HCT116 (cell line): Measurements from ENCODE around the gene AKAP5. TPM values are rescaled to one million over a fixed set of nuclear protein-coding genes. Genes with fewer than 3 reads are reported as not detected.

Experiments
- ATAC-seq: fragments of 200-7000 bp; cut with Tn5 transposase; 2 replicates; pipeline ENCODE4 v1.9.1; 2020; ENCODE audit warnings: mild to moderate bottlenecking, moderate library complexity
- BruUV-seq: library from RNA; stranded (reverse); fragments of 400-500 nt; replicated peaks from 2 replicates; lab custom pipeline; 2021; lab: Mats Ljungman, UMichigan
- CTCF ChIA-PET: fragments of 300-600 bp; sonication (Branson Sonifier 250); formaldehyde crosslinking; loops from one replicate; lab custom pipeline; 2021; ENCODE audit warnings: antibody characterized with exemption; lab: Charles Lee
- POLR2A ChIA-PET: fragments of 300-600, 350-600 bp; sonication (Branson Sonifier 250); formaldehyde crosslinking; loops from one replicate; lab custom pipeline; 2021; ENCODE audit warnings: antibody characterized with exemption; lab: Charles Lee
- RAD21 ChIA-PET, 2 experiments: fragments of 300-600 bp; sonication (Branson Sonifier 250); formaldehyde crosslinking; loops; one replicate each; lab custom pipeline; 2023; ENCODE audit warnings: low total read pairs in 2 of 2; ENCODE audit not compliant: uncharacterized antibody in 2 of 2, unreplicated experiment in 2 of 2, low non-redundant PET in 1 of 2; lab: Charles Lee
- DNase-seq: peaks from one replicate; pipeline ENCODE4 v3.0.0-alpha.2; 2010; ENCODE audit warnings: low read depth, low spot score
- H2AFZ ChIP-seq: fragments of 200-600 bp; shearing (Covaris generic), sonication (generic); 2 replicates; pipeline ENCODE4 v1.6.1; 2017; ENCODE audit warnings: low read depth, mixed run types, mixed read lengths, antibody characterized with exemption, low read length; ENCODE audit not compliant: poor library complexity, severe bottlenecking
- H3K27ac ChIP-seq: 2 replicates; pipeline ENCODE4 v1.5.1; 2012; ENCODE audit warnings: low read depth, low read length
- H3K27me3 ChIP-seq: fragments of 200-600 bp; sonication (generic); 2 replicates; pipeline ENCODE4 v1.6.1; 2016; ENCODE audit warnings: mixed run types, low read length, mixed read lengths; ENCODE audit not compliant: insufficient read depth
- H3K36me3 ChIP-seq, 2 experiments: fragments of 200-500 bp in 1 of 2; fragments of 200-600 bp in 1 of 2; sonication (Bioruptor generic) in 1 of 2; sonication (generic) in 1 of 2; 2 replicates each; pipeline versions ENCODE4 v1.5.1 to v1.6.1; 2014 to 2016; ENCODE audit warnings: low read length in 2 of 2, inconsistent platforms in 1 of 2, mixed read lengths in 1 of 2, mixed run types in 1 of 2; ENCODE audit not compliant: insufficient read depth in 2 of 2, control insufficient read depth in 1 of 2
- H3K4me1 ChIP-seq, 2 experiments: fragments of 200-600 bp in 1 of 2; sonication (generic) in 1 of 2; 2 replicates each; pipeline versions ENCODE4 v1.5.1 to v1.6.1; 2012 to 2017; ENCODE audit warnings: low read length in 2 of 2, inconsistent platforms in 1 of 2, mild to moderate bottlenecking in 1 of 2, mixed read lengths in 1 of 2, mixed run types in 1 of 2, moderate library complexity in 1 of 2; ENCODE audit not compliant: insufficient read depth in 2 of 2, control insufficient read depth in 1 of 2
- H3K4me2 ChIP-seq: fragments of 200-600 bp; sonication (generic); 2 replicates; pipeline ENCODE4 v1.6.1; 2017; ENCODE audit warnings: mixed run types, low read length, mixed read lengths
- H3K4me3 ChIP-seq, 2 experiments: fragments of 200-600 bp in 1 of 2; sonication (generic) in 1 of 2; replicated peaks in 1 of 2; 2 replicates each; pipeline ENCODE4 v1.5.1; 2011 to 2016; ENCODE audit warnings: low read length in 2 of 2, control low read depth in 1 of 2, low read depth in 1 of 2, mild to moderate bottlenecking in 1 of 2, mixed read lengths in 1 of 2, mixed run types in 1 of 2
- H3K79me2 ChIP-seq: fragments of 200-600 bp; sonication (generic); 2 replicates; pipeline ENCODE4 v1.6.1; 2017; ENCODE audit warnings: mild to moderate bottlenecking, mixed run types, low read length, moderate library complexity, mixed read lengths; ENCODE audit not compliant: insufficient read depth
- H3K9ac ChIP-seq: fragments of 200-600 bp; sonication (generic); 2 replicates; pipeline ENCODE4 v1.6.1; 2016; ENCODE audit warnings: low read length, mixed read lengths
- H3K9me2 ChIP-seq: fragments of 200-600 bp; sonication (generic), shearing (Covaris generic); 2 replicates; pipeline ENCODE4 v1.6.1; 2017; ENCODE audit warnings: mixed run types, mild to moderate bottlenecking, moderate library complexity; ENCODE audit not compliant: insufficient read depth
- H3K9me3 ChIP-seq, 2 experiments: fragments of 200-500 bp in 1 of 2; fragments of 200-600 bp in 1 of 2; sonication (Bioruptor generic) in 1 of 2; sonication (generic) in 1 of 2; 2 replicates each; pipeline ENCODE4 v1.6.1; 2014 to 2017; ENCODE audit warnings: low read length in 2 of 2, mixed read lengths in 2 of 2, inconsistent platforms in 1 of 2, low read depth in 1 of 2, mild to moderate bottlenecking in 1 of 2, mixed run types in 1 of 2, moderate library complexity in 1 of 2; ENCODE audit not compliant: control insufficient read depth in 1 of 2, insufficient read depth in 1 of 2
- H4K20me1 ChIP-seq: fragments of 200-600 bp; sonication (generic), shearing (Covaris generic); 2 replicates; pipeline ENCODE4 v1.6.1; 2017; ENCODE audit warnings: mixed run types, mild to moderate bottlenecking, moderate library complexity; ENCODE audit not compliant: insufficient read depth
- CEBPB ChIP-seq: IDR thresholded peaks from 2 replicates; pipeline ENCODE4 v1.6.1; 2012; ENCODE audit warnings: low read depth
- CTCF ChIP-seq, 3 experiments: fragments of 200-600 bp in 1 of 3; sonication (generic) in 1 of 3; IDR thresholded peaks in 2 of 3; conservative IDR thresholded peaks in 1 of 3; 2 replicates each; pipeline ENCODE4 v1.5.1; 2012 to 2017; ENCODE audit warnings: low read depth in 2 of 3, low read length in 2 of 3, antibody characterized with exemption in 1 of 3, borderline replicate concordance in 1 of 3, control low read depth in 1 of 3, mild to moderate bottlenecking in 1 of 3, mixed read lengths in 1 of 3, mixed run types in 1 of 3, moderate library complexity in 1 of 3; ENCODE audit not compliant: insufficient read depth in 1 of 3
- ELF1 ChIP-seq: IDR thresholded peaks from 2 replicates; pipeline ENCODE4 v1.6.1; 2012; ENCODE audit warnings: low read depth, borderline replicate concordance
- EZH2phosphoT487 ChIP-seq: fragments of 200-600 bp; IDR thresholded peaks from 2 replicates; pipeline ENCODE4 v1.6.1; 2018; ENCODE audit warnings: antibody characterized with exemption, borderline replicate concordance
- JUND ChIP-seq: IDR thresholded peaks from 2 replicates; pipeline ENCODE4 v1.6.1; 2012
- RAD21 ChIP-seq: IDR thresholded peaks from 2 replicates; pipeline ENCODE4 v1.6.1; 2012; ENCODE audit warnings: low read depth, mild to moderate bottlenecking
- SP1 ChIP-seq: IDR thresholded peaks from 2 replicates; pipeline ENCODE4 v1.6.1; 2012; ENCODE audit warnings: low read depth
- SRF ChIP-seq: IDR thresholded peaks from 2 replicates; pipeline ENCODE4 v1.6.1; 2012; ENCODE audit warnings: low read depth
- YY1 ChIP-seq: IDR thresholded peaks from 2 replicates; pipeline ENCODE4 v1.6.1; 2011; ENCODE audit warnings: low read length, low read depth, moderate library complexity, mild to moderate bottlenecking; ENCODE audit not compliant: insufficient replicate concordance; ENCODE audit errors: extremely low read depth
- ZNF274 ChIP-seq: fragments of 200-500 bp; sonication (Bioruptor generic); IDR thresholded peaks from 2 replicates; pipeline ENCODE4 v1.6.1; 2014; ENCODE audit warnings: mild to moderate bottlenecking, low read depth, low read length, inconsistent platforms
- intact Hi-C: fragments of 100-400 bp; cut with micrococcal nuclease; formaldehyde crosslinking; loops from 2 replicates; pipeline ENCODE4 v1.10.0; 2022
- total RNA-seq: library from RNA; stranded (reverse); gene quantifications from one replicate; pipeline ENCODE4 v1.2.1, GENCODE V29; 2021; ENCODE audit not compliant: unreplicated experiment

AKAP5 gene
- total RNA-seq, 1 experiment from 2014 or later, result 0.54 TPM

DNA sequence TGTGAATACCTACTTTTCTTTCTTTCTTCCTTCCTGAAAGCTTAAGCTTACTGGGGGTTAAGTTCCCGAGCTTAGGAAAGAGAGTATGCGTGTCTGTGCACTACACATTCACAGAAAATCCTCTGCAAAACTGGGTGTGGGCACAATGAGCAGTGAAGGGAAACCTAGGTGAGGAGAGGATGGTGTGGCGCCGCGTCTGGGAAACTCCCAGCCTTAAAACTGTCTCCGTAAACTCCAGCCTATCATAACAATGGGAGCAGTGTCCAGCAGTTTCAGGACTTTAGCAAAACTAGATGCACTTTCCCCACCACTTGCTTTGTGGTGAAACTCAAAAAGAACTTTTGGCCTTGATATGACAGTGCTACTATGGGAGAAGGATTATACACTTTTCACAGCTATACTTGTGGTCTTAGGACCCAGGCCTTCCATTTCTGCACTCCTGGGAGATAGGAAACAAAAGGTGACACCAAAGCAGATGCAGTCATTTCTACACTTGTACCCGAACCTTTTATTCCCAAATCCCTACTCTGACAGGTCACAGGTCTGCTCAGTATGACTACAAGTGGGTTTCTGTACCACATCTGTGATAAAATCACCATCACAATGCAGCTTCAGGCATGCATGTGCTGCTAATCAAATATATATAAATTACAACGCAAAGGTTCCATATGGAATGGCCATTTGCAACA lies 10.4 kb downstream of the AKAP5 start:
- DNase-seq, result no peak
- BruUV-seq, result no TSS peak
- no peak for ATAC-seq
- Histone ChIP-seq H3K27ac (no peak overlapping the region), H3K4me2 (no peak overlapping the region), H3K9me3 (no peaks in the 10 kb centered on the region), H4K20me1 (0 out of 2 replicates have a peak, but pooled peaks cover 3% of the 10 kb centered on the region), H3K27me3 (no peaks in the 10 kb centered on the region), H3K4me3 (no peak overlapping the region), H3K9me2 (no peaks in the 10 kb centered on the region), H3K9ac (no peak overlapping the region), H3K36me3 (no peaks in the 10 kb centered on the region), H2AFZ (no peak overlapping the region), H3K4me1 (no peaks in the 10 kb centered on the region), H3K79me2 (no peaks in the 10 kb centered on the region)
- ChIA-PET RAD21 (no interaction called here), CTCF (interaction anchor here (1.5 kb wide), 1 partner anchor 132 kb away, joined by 6 read pairs; no protein-coding TSS in a partner anchor), POLR2A (no interaction called here)
- intact Hi-C loops, result loop anchor here (10.0 kb wide), 1 partner anchor 461 kb away; no protein-coding TSS in a partner anchor
- TF ChIP-seq ZNF274 (no peak), JUND (no peak), RAD21 (no peak), SRF (no peak), SP1 (no peak), YY1 (no peak), ELF1 (no peak), CTCF (IDR thresholded peaks at IDR 0.05 in 2 of 3, conservative IDR thresholded peaks at IDR 0.05 in 1 of 3; ENCODE audit: borderline replicate concordance in 1 of 3, insufficient read depth in 1 of 3, low read depth in 2 of 3, low read length in 2 of 3) (no peak), EZH2phosphoT487 (no peak), CEBPB (no peak)
